ENCODE measurements around the gene POU2F3.

GRCh38 chr11:120308081-120308480, 68.1 kb downstream of the POU2F3 start:
- no peak for TF ChIP-seq CTCF (conservative IDR thresholded peaks at IDR 0.05 in 1 of 2, IDR thresholded peaks at IDR 0.05 in 1 of 2; ENCODE audit: low read depth in 1 of 2, low read length in 2 of 2)
- no peak for TF ChIP-seq EZH2 (IDR thresholded peaks at IDR 0.05; ENCODE audit: low read length, missing control alignments)
